ENCODE measurements around the gene PKD2L2. TPM values are rescaled to one million over a fixed set of nuclear protein-coding genes. Genes with fewer than 3 reads are reported as not detected.
"Not testable (repeated sequence)": the region's sequence is repeated elsewhere in the genome, so short reads cannot be mapped to it uniquely, and the experiment has no call there.

The PKD2L2 gene
- total RNA-seq = not detected

DNA sequence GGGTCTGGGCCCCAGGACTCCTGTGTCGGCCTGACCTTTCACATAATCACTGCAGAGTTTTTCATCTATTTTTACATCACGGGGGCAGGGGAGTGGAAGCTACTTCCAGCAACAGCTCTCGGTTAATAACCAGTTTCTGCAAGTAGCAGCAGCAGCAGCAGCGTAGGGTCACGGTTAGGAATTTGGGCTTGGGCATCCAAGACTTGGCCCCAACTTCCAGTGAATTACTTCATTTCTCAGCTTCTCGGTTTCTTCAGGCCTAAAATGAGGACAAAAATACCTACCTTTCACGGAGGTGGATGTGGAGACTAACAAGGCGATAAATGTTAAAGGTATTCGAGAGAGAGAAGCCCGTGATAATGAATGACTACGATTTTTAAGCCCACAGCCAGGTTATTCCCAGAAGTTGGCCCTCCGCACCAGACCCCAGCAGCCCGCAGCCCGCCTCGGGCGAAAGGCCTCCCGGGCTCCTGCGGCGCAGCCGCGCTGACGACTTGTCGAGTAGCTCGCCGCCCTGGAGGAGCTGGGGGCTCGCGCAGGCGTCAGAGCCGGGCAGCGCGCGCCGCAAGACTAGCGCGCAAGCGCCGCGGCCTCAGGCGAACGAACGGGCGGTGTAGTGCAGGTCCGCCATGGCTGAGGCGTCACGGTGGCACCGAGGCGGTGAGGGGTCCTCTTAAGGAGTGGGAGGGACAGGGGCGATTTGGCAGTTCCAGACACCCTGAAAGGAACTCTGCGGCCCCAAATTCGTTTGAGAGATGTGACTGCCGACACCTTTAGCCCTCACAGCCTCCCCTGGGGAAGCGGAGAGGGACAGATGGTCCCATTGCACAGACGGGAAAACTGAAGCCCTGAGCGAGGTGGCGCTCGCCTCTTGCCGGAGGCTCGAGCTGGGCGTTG is at the start of gene PKD2L2:
TSS of gene PKD2L2 (plus strand) at position 595 of the 897 bp plus-strand sequence. CDS start at position 630, 35 bp downstream.
- TF ChIP-seq POLR2A (IDR thresholded peaks at IDR 0.05) = no peak
- TF ChIP-seq, protein P1, sequence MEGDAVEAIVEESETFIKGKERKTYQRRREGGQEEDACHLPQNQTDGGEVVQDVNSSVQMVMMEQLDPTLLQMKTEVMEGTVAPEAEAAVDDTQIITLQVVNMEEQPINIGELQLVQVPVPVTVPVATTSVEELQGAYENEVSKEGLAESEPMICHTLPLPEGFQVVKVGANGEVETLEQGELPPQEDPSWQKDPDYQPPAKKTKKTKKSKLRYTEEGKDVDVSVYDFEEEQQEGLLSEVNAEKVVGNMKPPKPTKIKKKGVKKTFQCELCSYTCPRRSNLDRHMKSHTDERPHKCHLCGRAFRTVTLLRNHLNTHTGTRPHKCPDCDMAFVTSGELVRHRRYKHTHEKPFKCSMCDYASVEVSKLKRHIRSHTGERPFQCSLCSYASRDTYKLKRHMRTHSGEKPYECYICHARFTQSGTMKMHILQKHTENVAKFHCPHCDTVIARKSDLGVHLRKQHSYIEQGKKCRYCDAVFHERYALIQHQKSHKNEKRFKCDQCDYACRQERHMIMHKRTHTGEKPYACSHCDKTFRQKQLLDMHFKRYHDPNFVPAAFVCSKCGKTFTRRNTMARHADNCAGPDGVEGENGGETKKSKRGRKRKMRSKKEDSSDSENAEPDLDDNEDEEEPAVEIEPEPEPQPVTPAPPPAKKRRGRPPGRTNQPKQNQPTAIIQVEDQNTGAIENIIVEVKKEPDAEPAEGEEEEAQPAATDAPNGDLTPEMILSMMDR (IDR thresholded peaks at IDR 0.05) = no peak
- H3K27me3 ChIP-seq = no peaks in the 10 kb centered on the region
- peaks cover 0 to 3% of the 10 kb centered on the region in 2 donors for H3K4me1 ChIP-seq
- intact Hi-C loops (cut with DNase I) = no loop called here
- DNase-seq = peak; percentile 59 to 63
- no peaks in the 10 kb centered on the region for H3K9me3 ChIP-seq
- 30 to 36% methylated on average over 33 of the region's 59 CpGs for WGBS, 2 donors
- H3K4me3 ChIP-seq (replicated peaks in 1 of 3) = peak within 1 kb of the TSS in 1 of 3 donors; percentile 13
- no peaks in the 10 kb centered on the region for H3K36me3 ChIP-seq
- peak within 1 kb of the TSS in 1 of 3 donors; percentile 48 for H3K27ac ChIP-seq

DNA sequence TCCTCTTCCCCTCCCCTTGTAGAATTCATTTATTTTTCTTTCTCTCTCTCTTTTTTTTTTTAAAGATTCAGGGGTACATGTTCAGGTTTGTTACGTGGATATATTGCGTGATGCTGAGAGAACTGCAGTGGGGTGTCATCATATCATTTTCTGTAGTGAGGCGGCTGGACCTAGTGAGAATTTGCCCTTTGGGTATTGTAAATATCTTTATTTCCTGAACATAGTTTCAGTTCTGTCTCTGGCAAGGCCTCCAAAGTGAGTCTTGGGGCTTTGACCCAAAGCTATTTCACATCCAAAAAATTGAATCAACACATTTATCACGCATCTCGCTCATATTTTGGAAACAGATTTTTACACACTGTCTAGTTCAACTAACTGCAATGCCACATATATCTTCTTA is 47.0 kb upstream of the PKD2L2 start:
- 79 to 87% methylated on average over 5 of the region's 5 CpGs for WGBS, 2 donors
- intact Hi-C loops (cut with DNase I) = no loop called here
- Histone ChIP-seq H3K9me3 (no peaks in the 10 kb centered on the region), H3K27ac (no peak overlapping the region), H3K4me3 (replicated peaks in 1 of 3) (no peak overlapping the region), H3K27me3 (no peaks in the 10 kb centered on the region), H3K4me1 (no peaks in the 10 kb centered on the region), H3K36me3 (no peaks in the 10 kb centered on the region)
- no peak for DNase-seq
- TF ChIP-seq, protein P1 (IDR thresholded peaks at IDR 0.05) = no peak
- TF ChIP-seq POLR2A (IDR thresholded peaks at IDR 0.05) = no peak

DNA sequence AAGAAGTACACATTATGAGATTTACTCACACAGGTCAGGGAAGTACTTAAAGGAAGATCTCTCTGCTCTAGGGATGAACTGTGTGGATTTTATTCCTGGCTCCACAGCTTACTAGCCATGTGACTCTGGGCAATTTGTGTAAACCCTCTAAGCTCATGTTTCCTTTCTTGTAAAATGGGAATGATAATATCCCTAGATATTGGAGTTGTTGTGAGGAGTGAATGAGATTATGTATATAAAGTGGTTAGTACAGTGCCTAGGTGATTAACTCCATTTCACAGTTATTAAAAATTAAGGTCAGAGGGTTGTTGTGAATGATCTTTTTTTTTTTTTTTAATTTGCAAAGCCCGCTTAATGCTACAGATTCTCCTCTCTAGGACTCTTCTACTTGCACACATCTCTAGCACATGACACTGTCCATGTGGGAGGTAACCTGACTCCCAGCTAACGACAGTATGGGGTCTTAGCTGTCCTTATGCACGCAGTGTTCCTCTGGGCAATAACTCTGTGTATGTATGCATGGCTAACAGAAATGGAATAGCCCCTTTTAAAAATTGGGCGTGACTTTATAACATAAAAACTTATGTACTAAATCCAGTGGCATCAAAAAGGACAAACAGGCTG is 45.5 kb upstream of the PKD2L2 start:
- WGBS, 2 donors = 66 to 72% methylated on average over 4 of the region's 4 CpGs
- DNase-seq = no peak
- no peaks in the 10 kb centered on the region for H3K9me3 ChIP-seq
- no peaks in the 10 kb centered on the region for H3K36me3 ChIP-seq
- no peak overlapping the region for H3K4me3 ChIP-seq (replicated peaks in 1 of 3)
- no peak for TF ChIP-seq POLR2A (IDR thresholded peaks at IDR 0.05)
- H3K27ac ChIP-seq = no peak overlapping the region
- H3K27me3 ChIP-seq = no peaks in the 10 kb centered on the region
- H3K4me1 ChIP-seq = no peaks in the 10 kb centered on the region
- intact Hi-C loops (cut with DNase I) = no loop called here

DNA sequence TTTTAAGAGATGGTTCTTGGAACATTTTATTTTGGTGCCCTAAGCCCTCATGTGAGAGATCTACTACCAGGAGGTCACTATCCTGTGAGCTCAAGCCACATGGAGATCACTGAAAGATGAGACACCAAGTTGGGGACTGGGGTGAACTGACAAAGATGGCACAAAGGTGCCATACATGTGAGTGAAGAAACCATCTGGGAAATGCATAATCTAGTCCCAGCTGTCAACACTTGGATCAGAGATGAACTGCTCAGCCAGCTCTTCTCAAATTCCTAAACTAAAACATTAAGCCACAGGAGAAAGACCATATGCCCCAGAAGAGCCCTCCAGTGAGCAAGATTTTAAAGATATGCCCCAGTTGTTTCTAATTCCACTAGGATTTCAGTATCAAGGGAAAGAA is 43.8 kb upstream of the PKD2L2 start:
- intact Hi-C loops (cut with DNase I) = no loop called here
- Histone ChIP-seq H3K36me3 (no peaks in the 10 kb centered on the region), H3K4me3 (replicated peaks in 1 of 3) (no peak overlapping the region), H3K9me3 (no peaks in the 10 kb centered on the region), H3K27me3 (no peaks in the 10 kb centered on the region), H3K27ac (no peak overlapping the region), H3K4me1 (no peaks in the 10 kb centered on the region)
- no peak for DNase-seq
- TF ChIP-seq, protein P1 (IDR thresholded peaks at IDR 0.05) = no peak
- TF ChIP-seq POLR2A (IDR thresholded peaks at IDR 0.05) = no peak

DNA sequence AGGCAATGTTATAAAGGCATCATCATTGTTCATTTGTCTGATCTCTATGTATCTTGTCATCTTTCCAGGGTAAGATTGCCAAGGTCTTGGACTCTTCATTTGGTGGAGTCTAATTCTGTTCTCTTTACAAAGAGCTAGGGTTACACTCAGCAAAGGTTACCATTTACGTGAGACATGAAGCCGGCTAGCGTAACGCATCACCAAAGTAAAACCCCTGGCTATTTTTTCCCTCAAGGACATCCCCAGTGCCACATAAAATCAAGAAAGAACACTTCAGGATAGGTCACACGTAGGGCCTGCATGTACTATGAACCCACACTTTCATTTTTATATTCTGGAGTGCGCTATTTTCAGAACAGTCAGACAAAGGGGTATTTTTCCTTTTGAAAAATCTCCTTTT is 41.6 kb upstream of the PKD2L2 start:
- no peaks in the 10 kb centered on the region for H3K27me3 ChIP-seq
- H3K27ac ChIP-seq = no peak overlapping the region
- no peak for DNase-seq
- H3K4me1 ChIP-seq = no peaks in the 10 kb centered on the region
- no peak overlapping the region for H3K4me3 ChIP-seq (replicated peaks in 1 of 3)
- no peaks in the 10 kb centered on the region for H3K36me3 ChIP-seq
- intact Hi-C loops (cut with DNase I) = no loop called here
- no peaks in the 10 kb centered on the region for H3K9me3 ChIP-seq
- TF ChIP-seq, protein P1 (IDR thresholded peaks at IDR 0.05) = no peak
- TF ChIP-seq POLR2A (IDR thresholded peaks at IDR 0.05) = no peak
- 94 to 95% methylated on average over 6 of the region's 6 CpGs for WGBS, 2 donors

DNA sequence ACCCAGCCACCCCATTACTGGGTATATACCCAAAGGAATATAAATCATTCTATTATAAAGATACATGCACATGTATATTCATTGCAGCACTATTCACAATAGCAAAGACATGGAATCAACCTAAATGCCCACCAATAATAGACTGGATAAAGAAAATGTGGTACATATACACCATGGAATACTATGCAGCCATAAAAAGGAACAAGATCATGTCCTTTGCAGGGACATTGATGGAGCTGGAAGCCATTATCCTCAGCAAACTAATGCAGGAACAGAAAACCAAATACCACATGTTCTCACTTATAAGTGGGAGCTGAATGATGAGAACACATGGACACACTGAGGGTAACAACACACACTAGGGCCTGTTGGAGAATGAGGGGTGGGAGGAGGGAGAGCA is 36.1 kb upstream of the PKD2L2 start:
- H3K9me3 ChIP-seq; H3K27me3 ChIP-seq; H3K36me3 ChIP-seq; intact Hi-C loops (cut with DNase I); DNase-seq; H3K27ac ChIP-seq; H3K4me1 ChIP-seq; H3K4me3 ChIP-seq (replicated peaks in 1 of 3): not testable (repeated sequence)

Data from thyroid gland (tissue), 4 donors.